ENCODE results near the gene PSMD12. TPM values are rescaled to one million over a fixed set of nuclear protein-coding genes. Genes with fewer than 3 reads are reported as not detected.
A peak's percentile ranks its signal among the peaks of the same experiment; 100 is the strongest.

Gene PSMD12
- total and polyA plus RNA-seq, 2 donors from 2014 or later, result 26.0 to 46.0 TPM

DNA sequence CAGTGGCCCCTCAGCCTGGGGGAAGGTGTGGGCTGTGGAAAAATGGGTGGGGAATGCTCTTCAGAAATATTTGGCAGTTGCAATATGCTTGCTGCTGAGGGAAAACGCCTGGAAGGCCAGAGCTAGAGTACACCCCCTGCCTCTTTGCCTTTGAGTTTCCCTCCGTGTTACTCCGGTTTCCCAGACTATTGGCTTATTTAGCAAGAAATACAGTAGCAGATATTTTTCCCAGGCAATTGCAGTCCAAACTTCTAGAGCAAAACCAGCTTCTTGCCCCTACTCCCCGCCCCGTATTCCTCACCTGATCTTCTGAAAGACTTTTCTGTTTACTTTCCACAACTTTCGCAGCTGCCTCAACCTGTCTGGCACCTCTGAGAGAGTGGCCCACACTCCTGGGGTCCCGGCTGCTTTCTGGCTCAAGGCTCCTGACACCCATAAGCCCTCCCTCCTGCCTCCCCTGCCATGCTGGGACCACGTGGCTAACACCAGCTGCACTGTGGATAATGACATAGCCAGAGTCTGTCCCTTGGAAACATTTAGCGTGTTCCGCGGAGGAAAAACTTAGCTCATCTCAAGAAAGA is 75.6 kb downstream of the PSMD12 start:
- H3K36me3 ChIP-seq (ENCODE audit: control insufficient read depth in 2 of 3, insufficient read depth in 3 of 3, low read length in 3 of 3), result no peaks in the 10 kb centered on the region
- TF ChIP-seq, protein P1, sequence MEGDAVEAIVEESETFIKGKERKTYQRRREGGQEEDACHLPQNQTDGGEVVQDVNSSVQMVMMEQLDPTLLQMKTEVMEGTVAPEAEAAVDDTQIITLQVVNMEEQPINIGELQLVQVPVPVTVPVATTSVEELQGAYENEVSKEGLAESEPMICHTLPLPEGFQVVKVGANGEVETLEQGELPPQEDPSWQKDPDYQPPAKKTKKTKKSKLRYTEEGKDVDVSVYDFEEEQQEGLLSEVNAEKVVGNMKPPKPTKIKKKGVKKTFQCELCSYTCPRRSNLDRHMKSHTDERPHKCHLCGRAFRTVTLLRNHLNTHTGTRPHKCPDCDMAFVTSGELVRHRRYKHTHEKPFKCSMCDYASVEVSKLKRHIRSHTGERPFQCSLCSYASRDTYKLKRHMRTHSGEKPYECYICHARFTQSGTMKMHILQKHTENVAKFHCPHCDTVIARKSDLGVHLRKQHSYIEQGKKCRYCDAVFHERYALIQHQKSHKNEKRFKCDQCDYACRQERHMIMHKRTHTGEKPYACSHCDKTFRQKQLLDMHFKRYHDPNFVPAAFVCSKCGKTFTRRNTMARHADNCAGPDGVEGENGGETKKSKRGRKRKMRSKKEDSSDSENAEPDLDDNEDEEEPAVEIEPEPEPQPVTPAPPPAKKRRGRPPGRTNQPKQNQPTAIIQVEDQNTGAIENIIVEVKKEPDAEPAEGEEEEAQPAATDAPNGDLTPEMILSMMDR (IDR thresholded peaks at IDR 0.05; ENCODE audit: borderline replicate concordance, extremely low read depth, insufficient read depth), result no peak
- H3K27ac ChIP-seq (ENCODE audit: low read depth in 2 of 2, low read length in 2 of 2), result no peak overlapping the region
- H3K27me3 ChIP-seq (ENCODE audit: control insufficient read depth, insufficient read depth, low read length), result no peaks in the 10 kb centered on the region
- H3K9me3 ChIP-seq (ENCODE audit: control insufficient read depth in 2 of 3, insufficient read depth in 1 of 3, low read length in 3 of 3), result no peaks in the 10 kb centered on the region
- H3K4me3 ChIP-seq (ENCODE audit: low read length in 3 of 3), result no peak overlapping the region
- H3K9ac ChIP-seq (ENCODE audit: low read length in 3 of 3), result no peak overlapping the region
- FAIRE-seq (no peak), DNase-seq (no peak)
- no peaks in the 10 kb centered on the region for H3K4me1 ChIP-seq (ENCODE audit: control insufficient read depth in 2 of 3, insufficient read depth in 2 of 3, low read depth in 1 of 3, low read length in 3 of 3)
- intact Hi-C loops (cut with DNase I), result no loop called here

DNA sequence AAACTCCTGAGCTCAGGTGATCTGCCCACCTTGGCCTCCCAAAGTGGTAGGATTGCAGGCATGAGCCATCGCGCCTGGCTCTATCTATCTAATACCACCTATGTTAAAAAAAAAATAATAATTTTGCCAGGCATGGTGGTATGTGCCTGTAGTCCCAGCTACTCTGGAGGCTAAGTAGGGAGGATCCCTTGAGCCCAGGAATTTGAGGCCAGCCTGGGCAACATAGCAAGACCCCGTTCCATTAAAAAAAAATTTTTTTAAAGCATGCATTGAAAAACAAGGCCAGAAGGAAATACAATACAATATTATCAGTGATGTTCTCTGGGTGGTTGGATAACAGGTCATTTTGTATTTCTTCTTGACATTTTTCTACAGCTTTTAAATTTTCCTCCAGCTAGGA is 76.1 kb downstream of the PSMD12 start:
- DNase-seq (no peak), FAIRE-seq (no peak)
- TF ChIP-seq, protein P1 (IDR thresholded peaks at IDR 0.05; ENCODE audit: borderline replicate concordance, extremely low read depth, insufficient read depth), result no peak
- no peaks in the 10 kb centered on the region for H3K9me3 ChIP-seq (ENCODE audit: control insufficient read depth in 2 of 3, insufficient read depth in 1 of 3, low read length in 3 of 3)
- no peaks in the 10 kb centered on the region for H3K36me3 ChIP-seq (ENCODE audit: control insufficient read depth in 2 of 3, insufficient read depth in 3 of 3, low read length in 3 of 3)
- intact Hi-C loops (cut with DNase I), result no loop called here
- H3K27me3 ChIP-seq (ENCODE audit: control insufficient read depth, insufficient read depth, low read length), result no peaks in the 10 kb centered on the region
- H3K4me1 ChIP-seq (ENCODE audit: control insufficient read depth in 2 of 3, insufficient read depth in 2 of 3, low read depth in 1 of 3, low read length in 3 of 3), result no peaks in the 10 kb centered on the region
- H3K4me3 ChIP-seq (ENCODE audit: low read length in 3 of 3), result no peak overlapping the region
- H3K27ac ChIP-seq (ENCODE audit: low read depth in 2 of 2, low read length in 2 of 2), result no peak overlapping the region
- H3K9ac ChIP-seq (ENCODE audit: low read length in 3 of 3), result no peak overlapping the region

DNA sequence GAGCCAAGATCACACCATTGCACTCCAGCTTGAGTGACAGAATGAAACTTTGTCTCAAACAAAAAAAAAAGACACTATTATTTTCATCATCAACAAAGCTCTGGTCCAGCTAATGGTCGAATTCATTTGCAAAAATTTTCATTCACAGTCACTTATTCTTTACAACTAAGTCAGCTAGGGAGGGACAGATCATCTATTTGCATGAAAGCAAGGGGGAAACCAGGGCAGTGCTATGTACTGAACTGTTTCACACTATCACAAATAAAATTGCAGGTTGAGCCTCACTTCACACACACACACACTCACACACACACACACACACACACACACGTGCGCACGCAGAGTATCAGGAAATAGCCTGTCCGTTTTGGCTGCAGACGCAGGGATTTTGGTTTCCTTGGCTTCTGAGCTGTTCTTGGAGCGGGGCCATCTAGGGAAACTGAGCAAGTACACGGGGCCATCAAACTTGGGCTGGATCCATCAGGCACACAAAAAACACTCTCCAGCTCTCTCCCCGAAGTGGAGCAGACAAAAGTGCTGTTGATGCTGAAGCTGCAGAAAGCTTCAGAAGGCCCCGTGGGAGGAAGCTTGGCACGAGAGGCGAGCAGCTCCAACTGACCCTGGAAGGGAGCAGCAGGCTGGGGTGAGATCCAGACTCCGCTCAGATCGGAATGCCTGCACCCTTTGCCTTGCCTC is 77.0 kb downstream of the PSMD12 start:
- intact Hi-C loops (cut with DNase I), result no loop called here
- H3K4me1 ChIP-seq (ENCODE audit: control insufficient read depth in 2 of 3, insufficient read depth in 2 of 3, low read depth in 1 of 3, low read length in 3 of 3), result no peaks in the 10 kb centered on the region
- H3K4me3 ChIP-seq (ENCODE audit: low read length in 3 of 3), result no peak overlapping the region
- TF ChIP-seq, protein P1 (IDR thresholded peaks at IDR 0.05; ENCODE audit: borderline replicate concordance, extremely low read depth, insufficient read depth), result no peak
- no peak overlapping the region for H3K9ac ChIP-seq (ENCODE audit: low read length in 3 of 3)
- no peak for FAIRE-seq
- no peaks in the 10 kb centered on the region for H3K36me3 ChIP-seq (ENCODE audit: control insufficient read depth in 2 of 3, insufficient read depth in 3 of 3, low read length in 3 of 3)
- no peaks in the 10 kb centered on the region for H3K9me3 ChIP-seq (ENCODE audit: control insufficient read depth in 2 of 3, insufficient read depth in 1 of 3, low read length in 3 of 3)
- no peaks in the 10 kb centered on the region for H3K27me3 ChIP-seq (ENCODE audit: control insufficient read depth, insufficient read depth, low read length)
- peak; percentile 27 to 92 (median 44) for DNase-seq
- no peak overlapping the region for H3K27ac ChIP-seq (ENCODE audit: low read depth in 2 of 2, low read length in 2 of 2)

Other genes with a start within 250 kb of the PSMD12 start
- gene HELZ, start 121.4 kb downstream of the PSMD12 start, total RNA-seq, result 58.8 TPM
- 2.8 TPM for gene HELZ, start 121.4 kb downstream of the PSMD12 start, polyA plus RNA-seq (ENCODE audit: insufficient read depth, low read depth, low replicate concordance)
- 41.3 TPM for gene PITPNC1, start 10.7 kb upstream of the PSMD12 start, total RNA-seq
- 14.2 TPM for gene PITPNC1, start 10.7 kb upstream of the PSMD12 start, polyA plus RNA-seq (ENCODE audit: insufficient read depth, low read depth, low replicate concordance)